LoVo (cell line): Measurements from ENCODE around the gene SLC48A1.
A peak's percentile ranks its signal among the peaks of the same experiment; 100 is the strongest.
"Not testable (repeated sequence)": the region's sequence is repeated elsewhere in the genome, so short reads cannot be mapped to it uniquely, and the experiment has no call there.

Experiments
- DNase-seq: peaks from one replicate; pipeline ENCODE4 v3.0.0-alpha.2; 2016; ENCODE audit warnings: low spot score

The SLC48A1 gene

DNA sequence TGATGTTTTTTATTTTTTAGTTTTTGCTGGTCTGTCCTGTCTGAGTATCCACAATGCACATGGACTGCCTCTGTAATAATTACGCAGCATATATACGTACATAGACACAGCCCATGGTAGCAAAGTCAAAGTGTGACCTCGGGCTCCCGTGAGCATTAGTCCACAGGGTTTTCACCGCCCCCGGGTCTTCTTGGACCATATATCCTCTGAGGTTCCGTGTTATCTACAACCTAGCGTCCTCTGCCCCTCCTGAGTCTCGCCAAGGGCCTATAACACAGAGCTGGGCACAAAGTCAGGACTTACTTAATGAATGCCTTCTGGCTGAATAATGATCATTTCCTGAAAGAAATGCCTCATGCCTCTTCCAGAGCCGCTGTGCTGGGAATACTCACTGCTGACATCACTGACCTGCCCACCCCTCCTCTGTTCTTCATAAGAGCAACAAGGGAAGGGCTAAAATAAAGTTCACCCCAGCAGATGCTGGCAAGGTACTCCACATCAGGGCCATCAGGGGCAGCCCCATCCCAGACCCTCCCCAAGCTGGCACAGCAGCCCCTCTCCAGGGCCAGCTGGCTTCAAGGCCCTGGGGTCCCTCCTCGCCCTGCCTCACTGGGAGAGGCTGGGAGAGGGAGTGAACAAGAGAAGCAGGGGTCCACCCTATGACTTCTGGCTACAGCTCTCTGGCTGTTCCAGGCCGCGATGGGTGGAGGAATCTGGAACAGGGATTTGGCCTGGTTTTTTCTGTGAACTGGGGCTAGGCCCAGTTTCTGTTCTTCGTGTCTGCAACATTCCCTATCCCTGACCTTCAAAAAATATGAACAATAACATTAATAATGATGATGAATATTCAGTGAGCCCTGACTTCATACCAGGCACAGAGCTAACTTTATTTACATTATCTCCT, 38.8 kb downstream of the SLC48A1 start:
- DNase-seq: no peak

DNA sequence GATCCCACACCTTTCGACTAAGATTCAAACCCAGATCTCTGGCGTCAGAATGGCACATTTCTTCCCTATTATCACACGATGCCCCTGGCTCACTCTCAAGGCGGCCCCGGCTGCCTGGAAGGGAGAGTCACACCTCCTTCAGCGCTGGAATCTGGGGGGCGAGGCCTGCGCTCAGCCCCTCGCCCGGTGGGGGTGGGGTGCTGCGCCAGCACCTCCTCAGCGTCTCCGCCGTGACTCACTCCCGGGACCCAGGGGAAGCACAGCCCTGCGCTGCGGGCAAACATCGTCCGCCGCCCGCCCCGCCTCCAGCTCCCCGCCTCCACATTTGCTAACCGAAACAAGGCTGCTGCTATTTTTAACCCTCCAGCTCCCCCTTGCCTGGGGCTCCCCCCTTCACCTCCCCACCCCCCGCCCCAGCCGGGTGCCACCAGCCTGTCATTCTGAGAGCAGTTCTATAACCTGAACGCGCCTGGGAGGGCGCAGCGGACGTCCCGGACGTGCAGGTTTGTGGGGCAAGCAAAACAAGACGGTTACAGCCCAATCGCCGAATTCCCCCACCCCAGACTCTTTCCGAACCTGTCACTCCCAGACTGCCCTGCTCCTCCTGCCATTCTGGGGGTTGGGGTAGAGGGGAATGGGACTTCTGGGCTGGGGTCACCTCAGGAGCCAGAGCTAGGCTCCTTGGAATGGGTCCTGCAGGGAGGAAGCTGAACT, 39.9 kb downstream of the SLC48A1 start:
- peak; percentile 45 for DNase-seq

DNA sequence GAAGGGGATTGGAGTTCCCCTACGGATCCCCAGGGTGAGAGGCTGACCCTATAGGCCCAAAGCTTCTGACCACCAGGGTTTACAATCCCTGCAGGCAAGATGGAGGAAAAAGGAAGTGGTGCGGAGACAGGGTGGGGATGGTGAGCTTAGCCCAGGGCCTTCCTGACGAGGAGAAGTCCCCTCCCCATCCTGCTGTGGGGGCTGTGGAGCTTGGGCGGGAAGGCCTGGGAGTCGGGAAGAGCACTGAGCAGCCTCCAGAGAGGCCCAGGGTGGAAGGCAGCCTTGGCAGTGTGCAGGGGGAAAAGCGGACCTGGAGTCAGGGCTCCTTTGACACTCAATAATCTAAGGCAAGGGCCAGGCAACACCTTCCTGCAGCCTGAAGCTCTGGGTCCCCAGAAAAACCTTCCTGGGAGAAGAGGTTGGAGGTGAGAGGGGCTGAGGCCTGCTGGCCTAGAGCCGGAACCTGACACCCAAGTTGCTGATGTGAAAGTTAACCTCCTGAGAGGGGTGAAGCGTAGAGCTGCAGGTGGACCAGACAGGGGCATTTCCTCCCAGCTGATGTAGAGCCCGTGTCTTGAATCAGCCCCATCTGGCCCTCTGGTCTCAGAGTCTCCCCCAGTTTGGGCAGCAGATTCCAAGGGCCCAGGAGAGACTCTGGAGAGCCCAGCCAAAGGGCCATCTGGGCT, 40.6 kb downstream of the SLC48A1 start:
- no peak for DNase-seq

DNA sequence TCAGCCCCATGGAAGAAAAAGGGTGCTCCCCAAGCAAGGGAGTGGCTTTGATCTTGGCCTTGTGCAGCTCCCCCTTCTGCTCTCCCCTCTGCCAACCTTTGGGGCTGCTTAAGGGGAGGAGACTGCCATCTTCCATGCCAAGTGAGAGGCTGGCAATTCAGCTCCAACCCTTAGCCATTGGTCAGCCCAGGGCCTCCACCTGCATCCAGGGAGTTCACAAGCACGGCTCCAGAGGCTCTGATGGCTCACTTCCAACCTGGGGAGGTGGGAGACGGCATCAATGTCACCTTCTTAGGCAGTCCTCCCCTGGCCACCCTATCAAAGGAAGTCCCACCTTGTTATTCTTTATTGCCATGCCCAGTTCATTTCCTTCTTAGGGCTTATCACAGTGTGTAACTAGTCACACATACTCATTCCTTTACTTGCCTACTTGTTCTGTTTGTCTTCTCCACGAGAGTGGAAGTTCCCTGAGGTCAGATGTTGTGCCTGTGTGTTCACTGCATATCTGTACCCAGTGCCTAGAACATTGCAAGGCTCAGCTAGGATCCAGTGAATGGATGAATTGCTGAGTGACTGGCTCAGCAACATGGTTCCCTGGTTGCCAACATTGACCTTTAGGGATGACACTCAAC, 41.6 kb downstream of the SLC48A1 start:
- no peak for DNase-seq

DNA sequence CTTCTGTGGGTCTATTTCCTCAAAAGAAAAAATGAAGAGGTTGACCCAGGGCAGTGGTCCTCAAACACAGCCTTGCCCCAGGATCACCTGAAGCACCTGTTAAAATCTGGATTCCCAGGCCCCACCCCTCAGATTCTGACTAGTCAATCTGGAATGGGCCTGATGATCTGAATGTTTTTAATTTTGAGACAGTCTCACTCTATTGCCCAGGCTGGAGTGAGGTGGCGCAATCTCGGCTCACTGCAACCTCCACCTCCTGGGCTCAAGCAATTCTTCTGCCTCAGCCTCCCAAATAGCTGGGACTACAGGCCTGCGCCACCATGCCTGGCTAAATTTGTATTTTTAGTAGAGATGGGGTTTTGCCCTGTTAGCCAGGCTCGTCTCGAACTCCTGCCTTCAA, 42.4 kb downstream of the SLC48A1 start:
- not testable (repeated sequence) for DNase-seq

DNA sequence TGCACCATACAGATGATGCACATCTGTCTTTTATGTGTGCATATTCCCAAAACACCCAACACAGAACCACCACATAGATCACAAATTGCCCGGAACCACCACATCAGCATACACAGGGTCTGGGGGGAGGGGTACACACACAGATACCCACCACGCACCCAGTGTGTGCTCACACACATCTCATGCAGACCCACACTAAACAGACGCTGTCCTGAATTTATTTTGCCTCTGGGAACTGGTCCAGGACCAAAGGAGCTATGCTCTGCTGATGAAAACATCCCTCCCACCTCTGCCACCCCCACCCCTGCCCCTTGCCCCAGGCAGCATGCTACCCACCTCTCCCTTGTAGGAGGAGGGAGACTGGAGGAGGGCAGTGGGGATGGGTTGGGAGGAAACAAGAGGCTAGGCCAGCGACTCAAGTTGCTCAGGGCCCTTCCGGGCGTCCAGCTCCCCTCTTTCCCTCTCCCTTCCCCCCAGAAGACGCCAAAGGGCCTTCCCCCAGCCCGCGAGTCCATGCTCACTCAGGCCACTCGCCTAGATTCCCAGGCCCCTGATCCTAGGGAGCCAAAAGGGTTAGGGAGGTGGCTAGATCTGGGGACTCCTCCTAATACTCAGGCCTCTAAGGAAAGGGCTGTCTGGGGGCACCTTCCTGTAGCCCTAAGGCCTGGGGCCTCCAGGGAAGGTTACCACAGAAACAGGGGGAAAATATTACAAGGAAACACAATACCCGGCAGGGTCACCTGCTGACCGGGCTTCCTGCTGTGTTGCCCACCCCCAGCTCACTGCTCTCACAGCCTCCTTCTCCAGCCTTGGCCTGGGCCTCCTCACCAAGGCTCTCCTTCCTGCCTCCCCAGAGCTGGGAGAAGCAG, 43.6 kb downstream of the SLC48A1 start:
- no peak for DNase-seq

DNA sequence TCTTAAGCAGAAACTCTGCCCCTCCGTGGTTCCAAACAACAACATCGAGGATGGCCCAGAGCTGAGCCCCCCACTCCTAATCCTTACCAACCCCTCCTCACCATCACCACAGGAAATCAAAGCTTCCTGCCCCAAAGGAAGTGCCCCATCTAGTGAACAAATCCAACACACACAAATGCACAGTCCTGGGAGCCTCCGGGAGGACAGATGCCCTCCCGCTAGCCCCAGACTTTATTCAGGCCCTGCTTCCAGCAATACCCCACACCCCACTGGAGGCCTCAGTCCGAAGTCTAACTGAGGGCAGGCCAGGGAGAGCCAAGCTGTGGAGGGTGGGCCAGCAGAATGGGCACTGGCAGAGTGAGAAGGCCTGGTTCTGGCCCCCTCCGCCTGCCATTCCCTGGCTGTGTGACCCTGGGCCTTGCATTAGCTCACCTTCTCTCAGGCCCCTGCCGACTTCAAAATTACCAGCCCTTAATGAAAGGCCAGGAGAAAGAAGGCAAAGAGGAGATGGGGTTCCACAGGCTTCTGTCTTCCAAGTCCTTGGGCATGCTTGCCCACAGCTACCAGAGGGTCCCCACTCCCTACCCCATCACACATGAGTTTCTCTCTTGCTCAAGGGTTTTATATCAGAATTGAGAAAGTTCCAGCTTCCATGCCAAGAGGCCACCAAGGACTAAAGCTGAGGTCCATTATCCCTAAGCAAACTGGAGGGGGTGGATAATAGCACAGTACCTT, 44.4 kb downstream of the SLC48A1 start:
- DNase-seq: no peak

DNA sequence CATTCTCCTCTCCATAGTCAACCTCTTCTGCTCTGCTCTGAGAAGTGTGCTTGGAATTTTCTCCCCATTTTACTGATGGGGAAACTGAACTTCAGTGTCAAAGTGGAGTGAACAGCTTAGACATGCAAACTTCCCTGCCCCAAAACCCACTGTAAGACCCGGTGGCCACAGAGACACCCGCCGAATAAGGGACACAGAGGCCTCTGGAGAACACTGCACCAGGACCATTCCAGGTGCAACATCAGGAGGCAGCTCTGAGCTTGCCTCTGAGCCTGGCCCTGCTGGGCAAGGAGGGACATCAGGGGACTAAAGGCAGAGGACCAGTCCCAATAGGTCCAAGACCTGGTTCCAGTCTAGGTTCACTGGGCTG, 45.0 kb downstream of the SLC48A1 start:
- DNase-seq: no peak

DNA sequence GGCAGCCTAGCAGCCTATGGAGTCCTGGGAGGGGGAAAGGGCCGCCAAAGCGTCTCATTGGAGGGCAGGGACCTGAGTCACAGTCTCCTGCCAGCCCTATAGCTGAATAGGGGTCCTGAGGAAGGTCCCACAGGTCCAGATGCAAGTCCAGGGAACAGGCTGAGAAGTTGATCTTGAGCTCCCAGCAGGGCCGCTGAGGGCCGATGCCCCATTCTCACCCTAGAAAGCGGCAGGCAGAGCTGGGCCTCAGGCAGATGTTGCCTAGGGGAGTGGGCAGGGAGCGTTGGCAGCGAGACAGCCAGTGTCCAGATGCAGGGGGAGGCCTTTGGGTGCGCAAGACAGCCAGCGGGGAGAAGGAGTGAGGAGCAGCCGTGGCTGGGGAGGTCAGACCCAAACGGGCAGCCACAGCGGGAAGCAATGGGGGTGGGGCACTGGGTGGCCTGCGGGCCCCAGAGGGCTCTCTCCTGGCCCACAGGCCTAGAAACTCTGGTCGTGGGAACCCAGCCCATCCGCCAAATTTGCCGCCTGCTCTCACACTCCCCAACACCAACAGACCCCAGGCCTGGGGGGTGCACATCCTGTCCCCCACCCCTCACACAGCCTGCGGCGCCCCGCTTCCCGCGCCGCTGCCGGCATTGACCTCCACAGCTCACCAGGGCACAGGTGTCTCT, 45.6 kb downstream of the SLC48A1 start:
- no peak for DNase-seq

DNA sequence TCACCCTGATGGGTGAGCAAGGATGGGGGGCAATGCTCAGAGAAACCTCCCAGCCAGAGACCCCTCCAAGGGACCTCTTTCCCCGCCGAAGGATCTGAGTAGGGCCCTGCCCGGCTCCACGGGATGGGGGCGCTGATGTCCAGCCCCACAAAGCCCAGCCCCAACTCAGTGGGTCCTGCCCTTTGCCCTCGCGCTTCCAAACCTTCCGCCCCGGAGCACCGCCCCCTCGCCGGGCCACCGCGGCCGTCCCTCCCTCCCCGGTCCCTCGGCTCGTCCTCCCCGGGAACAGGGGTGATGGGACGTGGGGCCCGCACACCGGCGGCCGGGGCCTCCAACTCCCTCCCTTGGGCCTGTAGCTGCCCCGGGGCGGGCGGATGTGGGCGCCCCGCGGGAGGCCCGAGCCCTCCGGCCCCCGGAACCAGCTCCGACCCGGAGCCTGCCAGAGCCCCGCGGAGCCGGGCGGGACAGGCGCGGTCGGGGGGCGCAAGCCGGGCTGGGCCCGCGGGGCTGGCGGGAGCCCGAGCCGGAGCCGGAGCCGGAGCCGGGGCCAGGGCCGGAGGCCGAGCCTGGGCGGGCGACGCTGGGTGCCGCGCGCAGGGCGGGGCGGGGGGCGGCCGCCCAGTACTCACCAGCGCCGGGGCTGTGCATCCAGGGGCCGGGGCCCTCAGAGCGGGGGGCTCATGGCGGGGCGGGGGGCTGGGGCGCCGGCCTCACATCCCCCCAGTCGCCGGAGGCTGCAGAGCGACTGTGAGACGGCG, 46.3 kb downstream of the SLC48A1 start:
- DNase-seq: peak; percentile 59

DNA sequence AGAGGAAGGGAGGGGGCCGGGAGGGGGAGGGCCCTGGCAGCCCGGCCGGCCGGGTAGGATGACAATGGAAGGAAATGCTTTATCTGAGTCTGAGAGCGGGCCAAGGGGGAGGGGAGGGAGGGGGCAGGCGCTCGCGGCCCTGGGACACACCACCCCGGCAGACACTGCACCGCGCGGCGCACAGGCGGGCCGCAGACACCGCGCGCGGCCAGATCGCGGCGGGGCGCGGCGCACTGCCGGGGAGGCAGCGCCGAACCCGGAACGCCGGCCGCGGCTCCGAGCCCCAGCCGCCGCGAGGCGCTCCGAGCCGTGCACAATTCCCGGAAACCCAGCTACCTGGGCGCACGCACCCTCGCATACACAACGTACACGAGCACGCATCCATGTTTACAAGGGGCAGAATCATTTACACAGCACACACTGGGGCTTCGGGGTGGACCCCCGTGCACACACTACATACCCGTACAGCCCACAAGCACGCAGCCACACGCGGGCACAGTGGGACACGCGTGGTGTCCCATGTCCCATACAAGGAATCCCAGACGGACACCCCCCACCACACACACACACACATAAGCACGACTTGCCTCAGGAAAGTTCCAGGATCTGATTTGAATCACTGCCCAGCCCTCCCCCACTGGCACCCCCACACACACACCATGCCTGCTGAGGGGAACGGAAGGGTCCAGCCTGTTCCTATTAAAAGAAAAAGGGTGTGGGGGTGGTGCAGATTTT, 47.0 kb downstream of the SLC48A1 start, which contains the start of gene HDAC7:
TSS of gene HDAC7 (minus strand) at position 8 of the 735 bp plus-strand sequence. CDS start 118 bp downstream, outside the sequence.
- DNase-seq: peak; percentile 73

DNA sequence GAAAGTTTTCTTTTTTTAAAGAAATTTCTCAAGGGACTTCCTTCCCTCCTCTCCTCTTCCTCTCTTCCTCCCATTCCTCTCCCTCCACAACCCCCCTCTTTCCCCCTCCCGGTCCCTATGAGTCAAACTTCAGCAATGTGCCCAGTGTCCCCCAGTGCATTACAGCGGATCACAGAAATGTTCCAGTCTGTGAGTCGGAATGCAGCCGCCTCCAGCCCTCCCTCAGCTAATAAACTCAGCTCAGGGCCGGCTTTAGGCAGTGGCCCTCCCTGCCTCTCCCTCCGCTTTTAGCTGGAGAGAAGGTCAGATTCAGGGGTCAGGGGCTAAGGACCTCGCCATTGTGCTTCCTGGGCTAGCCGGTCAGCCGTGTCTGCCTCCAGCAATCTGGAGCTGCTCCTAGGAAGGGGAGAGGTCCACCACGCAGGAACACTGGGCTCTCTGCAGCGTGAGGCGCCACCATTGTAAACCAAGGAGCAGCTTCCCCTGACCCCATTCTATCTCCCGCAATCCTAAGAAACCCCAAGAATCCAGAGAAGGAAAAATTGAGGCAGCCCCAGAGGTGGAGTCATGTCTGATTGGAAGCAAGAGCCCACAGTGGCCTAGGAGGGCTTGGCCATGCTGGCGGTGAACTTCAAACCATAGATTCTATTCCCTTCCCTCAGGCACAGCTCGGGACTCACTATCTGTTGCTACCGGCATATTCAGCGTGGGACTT, 47.8 kb downstream of the SLC48A1 start:
- DNase-seq: peak; percentile 90

DNA sequence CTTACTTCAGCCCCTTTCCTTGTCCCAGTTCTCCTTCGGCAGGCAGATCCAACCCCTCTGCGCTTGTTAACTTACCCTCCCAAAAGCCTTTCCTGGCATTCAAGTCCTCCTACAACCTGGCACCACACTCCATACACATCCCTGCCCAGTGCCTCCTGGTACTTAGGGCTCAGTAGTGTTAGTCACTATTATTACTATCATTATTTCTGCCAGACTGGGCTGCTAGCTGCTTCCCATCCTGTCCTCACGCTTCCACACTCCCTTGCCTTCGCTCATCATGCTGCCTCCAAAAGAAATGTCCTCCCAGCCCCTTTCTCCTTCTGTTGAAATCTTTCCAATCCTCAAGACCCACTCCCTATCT, 48.3 kb downstream of the SLC48A1 start:
- no peak for DNase-seq

DNA sequence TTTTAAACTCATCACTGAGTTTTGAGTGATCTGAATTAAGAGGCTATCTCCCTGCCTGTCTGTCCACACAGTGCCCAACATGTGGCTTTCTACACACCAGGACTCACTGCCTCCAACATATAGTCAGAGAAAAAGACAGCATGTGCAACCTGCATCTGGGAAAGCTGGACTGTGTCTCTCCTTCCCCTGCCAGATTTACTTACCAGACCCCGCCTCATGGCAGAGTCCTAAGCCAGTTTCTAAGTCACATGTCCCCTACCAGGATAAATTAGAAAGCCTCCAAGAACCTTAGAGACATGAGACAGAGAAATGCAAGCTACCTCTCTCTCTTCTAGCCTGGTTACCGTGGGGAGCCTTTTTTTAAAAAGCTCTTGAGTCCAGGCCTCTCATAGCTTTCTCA, 49.4 kb downstream of the SLC48A1 start:
- DNase-seq: no peak

DNA sequence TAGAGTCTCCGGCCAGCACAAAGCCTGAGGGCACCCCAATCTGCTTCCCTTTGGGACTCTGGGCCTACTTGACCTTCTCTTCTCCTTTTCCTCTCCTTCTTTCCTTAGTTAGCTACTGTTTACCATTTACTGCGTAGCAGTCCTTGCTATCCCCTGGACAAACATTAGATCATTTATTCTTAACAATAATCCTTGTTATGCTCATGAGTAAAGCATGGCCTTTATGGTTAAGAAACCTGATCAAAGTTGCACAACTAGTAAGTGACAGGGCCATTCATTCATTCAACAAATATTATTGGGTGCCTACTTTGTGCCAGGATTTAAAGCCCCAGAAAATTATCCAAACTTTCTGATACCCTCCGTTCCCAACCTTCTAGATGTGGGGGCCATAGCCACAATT, 49.8 kb downstream of the SLC48A1 start:
- DNase-seq: no peak

DNA sequence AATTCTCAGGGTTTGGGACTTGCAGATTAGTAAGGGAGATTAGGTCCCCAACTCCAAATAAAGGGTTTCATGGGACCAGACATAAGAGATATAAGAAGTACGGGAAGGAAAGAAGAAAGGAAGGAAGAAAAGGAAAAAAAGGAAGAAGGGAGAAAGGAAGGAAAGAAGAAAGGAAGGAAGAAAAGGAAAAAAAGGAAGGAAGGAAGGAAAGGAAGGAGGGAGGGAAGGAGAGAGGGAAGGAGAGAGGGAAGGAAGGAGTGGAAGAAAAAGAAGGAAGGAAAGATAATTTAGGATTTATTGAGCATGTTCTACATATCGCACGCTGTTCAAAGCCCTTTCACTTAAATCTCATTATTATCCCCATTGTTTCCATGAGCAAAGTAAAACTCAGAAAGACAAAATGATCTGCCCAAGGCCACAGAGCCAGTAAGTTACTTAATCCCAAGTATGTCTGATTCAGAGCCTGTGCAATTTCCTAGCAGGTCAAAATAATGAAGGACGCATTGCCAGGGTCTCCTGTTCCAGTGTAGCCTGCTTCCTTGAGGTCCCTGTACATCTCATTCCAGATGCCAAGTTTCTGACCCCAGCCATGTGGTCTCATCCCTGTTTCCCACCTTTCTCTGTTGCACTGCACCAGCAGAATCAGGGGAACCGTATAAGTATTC, 50.5 kb downstream of the SLC48A1 start:
- no peak for DNase-seq

DNA sequence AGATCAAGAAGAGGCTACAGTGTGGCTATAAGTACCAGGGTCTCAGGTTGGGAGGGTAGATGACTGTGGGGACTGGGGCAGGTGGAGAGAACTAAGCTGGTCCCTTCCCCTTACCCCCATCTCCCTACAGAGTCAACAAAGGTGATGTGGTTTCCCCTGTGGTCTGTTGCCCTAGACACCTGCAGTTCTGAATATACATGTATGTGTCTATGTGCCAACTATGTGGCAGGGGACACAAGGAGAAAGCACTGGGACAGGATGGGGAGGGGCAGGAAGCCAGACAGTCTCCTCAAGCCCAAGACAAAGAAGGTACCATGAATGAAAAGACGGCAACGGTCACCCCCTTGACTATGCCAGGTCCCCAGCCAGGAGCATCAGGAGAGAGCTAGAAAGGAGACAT, 51.2 kb downstream of the SLC48A1 start:
- no peak for DNase-seq
